NCI-H2171 treated with DMSO at 0.1 percent for 48 hours (cell line): ENCODE results near the gene CRAT.

Source experiments
- DNase-seq: peaks from one replicate; lab custom pipeline; 2025; lab: John Stamatoyannopoulos, UW

Gene CRAT

GRCh38 chr9:129110740-129111527 lies at the start of gene CRAT, which contains the start of gene PTPA:
Gene CRAT (minus strand): TSS chr9:129110793. CDS start chr9:129110509, 284 bp downstream.
Gene PTPA (plus strand): TSS chr9:129111415. CDS start chr9:129111601, 186 bp downstream.
- DNase-seq: peak; percentile 93

GRCh38 chr9:129156163-129156562 lies 45.6 kb upstream of the CRAT start:
- no peak for DNase-seq

GRCh38 chr9:129154866-129155477 lies 44.4 kb upstream of the CRAT start:
- DNase-seq: no peak

- no peak for DNase-seq
Observed at GRCh38 chr9:129151469-129151868, 40.9 kb upstream of the CRAT start.

GRCh38 chr9:129150672-129151211 lies 40.1 kb upstream of the CRAT start:
- DNase-seq: no peak

- DNase-seq: no peak
Observed at GRCh38 chr9:129150122-129150521, 39.5 kb upstream of the CRAT start.

- DNase-seq: no peak
Observed at GRCh38 chr9:129149442-129149841, 38.8 kb upstream of the CRAT start.

- no peak for DNase-seq
Observed at GRCh38 chr9:129148463-129149204, 38.0 kb upstream of the CRAT start.

GRCh38 chr9:129146441-129146941 lies 35.9 kb upstream of the CRAT start:
- no peak for DNase-seq

- no peak for DNase-seq
Observed at GRCh38 chr9:129145841-129146292, 35.3 kb upstream of the CRAT start.

- no peak for DNase-seq
Observed at GRCh38 chr9:129145316-129145715, 34.7 kb upstream of the CRAT start.

- DNase-seq: peak; percentile 62
Observed at GRCh38 chr9:129143031-129143927, 32.7 kb upstream of the CRAT start.

- no peak for DNase-seq
Observed at GRCh38 chr9:129142138-129142935, 31.7 kb upstream of the CRAT start.

GRCh38 chr9:129141066-129142041 lies 30.8 kb upstream of the CRAT start:
- no peak for DNase-seq

- DNase-seq: peak; percentile 79
Observed at GRCh38 chr9:129140397-129141065, 29.9 kb upstream of the CRAT start.

- DNase-seq: peak; percentile 100
Observed at GRCh38 chr9:129139993-129140396, 29.4 kb upstream of the CRAT start.

- peak; percentile 96 for DNase-seq
Observed at GRCh38 chr9:129139233-129139992, 28.8 kb upstream of the CRAT start.
